ENCODE results near the gene TAF12. TPM values are rescaled to one million over a fixed set of nuclear protein-coding genes. Genes with fewer than 3 reads are reported as not detected.
"Not testable (repeated sequence)": the region's sequence is repeated elsewhere in the genome, so short reads cannot be mapped to it uniquely, and the experiment has no call there.

Gene TAF12
- total RNA-seq, 1 donor from 2014 or later = 28.2 TPM

DNA sequence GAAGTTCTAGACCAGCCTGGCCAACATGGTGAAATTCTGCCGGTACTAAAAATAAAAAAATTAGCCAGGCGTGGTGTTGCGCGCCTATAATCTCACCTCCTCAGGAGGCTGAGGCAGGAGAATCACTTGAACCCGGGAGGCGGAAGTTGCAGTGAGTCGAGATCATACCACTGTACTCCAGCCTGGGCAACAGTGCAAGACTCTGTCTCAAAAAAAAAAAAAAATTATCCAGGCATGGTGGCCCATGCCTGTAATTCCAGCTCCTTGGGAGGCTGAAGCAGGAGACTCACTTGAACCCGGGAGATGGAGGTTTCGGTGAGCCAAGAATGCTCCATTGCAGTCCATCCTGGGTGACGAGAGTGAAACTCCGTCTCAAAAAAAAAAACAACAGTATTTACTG, 69.3 kb downstream of the TAF12 start:
- TF ChIP-seq, protein P1, sequence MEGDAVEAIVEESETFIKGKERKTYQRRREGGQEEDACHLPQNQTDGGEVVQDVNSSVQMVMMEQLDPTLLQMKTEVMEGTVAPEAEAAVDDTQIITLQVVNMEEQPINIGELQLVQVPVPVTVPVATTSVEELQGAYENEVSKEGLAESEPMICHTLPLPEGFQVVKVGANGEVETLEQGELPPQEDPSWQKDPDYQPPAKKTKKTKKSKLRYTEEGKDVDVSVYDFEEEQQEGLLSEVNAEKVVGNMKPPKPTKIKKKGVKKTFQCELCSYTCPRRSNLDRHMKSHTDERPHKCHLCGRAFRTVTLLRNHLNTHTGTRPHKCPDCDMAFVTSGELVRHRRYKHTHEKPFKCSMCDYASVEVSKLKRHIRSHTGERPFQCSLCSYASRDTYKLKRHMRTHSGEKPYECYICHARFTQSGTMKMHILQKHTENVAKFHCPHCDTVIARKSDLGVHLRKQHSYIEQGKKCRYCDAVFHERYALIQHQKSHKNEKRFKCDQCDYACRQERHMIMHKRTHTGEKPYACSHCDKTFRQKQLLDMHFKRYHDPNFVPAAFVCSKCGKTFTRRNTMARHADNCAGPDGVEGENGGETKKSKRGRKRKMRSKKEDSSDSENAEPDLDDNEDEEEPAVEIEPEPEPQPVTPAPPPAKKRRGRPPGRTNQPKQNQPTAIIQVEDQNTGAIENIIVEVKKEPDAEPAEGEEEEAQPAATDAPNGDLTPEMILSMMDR (IDR thresholded peaks at IDR 0.05; ENCODE audit: borderline replicate concordance) = no peak
- Histone ChIP-seq H3K4me3 (no peak overlapping the region), H3K36me3 (peaks cover 86% of the 10 kb centered on the region)

DNA sequence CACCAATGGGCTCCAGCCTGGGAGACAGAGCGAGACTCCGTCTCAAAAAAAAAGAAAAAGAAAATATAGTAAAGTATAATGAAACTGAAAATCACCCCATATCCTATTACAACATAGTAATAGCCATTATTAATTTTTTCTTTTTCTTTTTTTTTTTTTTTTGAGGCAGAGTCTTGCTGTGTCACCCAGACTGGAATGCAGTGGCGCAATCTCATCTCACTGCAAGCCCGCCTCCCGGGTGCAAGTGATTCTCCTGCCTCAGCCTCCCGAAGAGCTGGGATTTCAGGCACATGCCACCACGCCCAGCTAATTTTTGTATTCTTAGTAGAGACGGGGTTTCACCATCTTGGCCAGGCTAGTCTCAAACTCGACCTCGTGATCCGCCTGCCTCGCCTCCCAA, 70.0 kb downstream of the TAF12 start:
- intact Hi-C loops (cut with micrococcal nuclease); H3K27ac ChIP-seq (replicated peaks); H3K9me3 ChIP-seq (replicated peaks); H3K4me3 ChIP-seq; DNase-seq; H3K4me1 ChIP-seq; H3K27me3 ChIP-seq (ENCODE audit: low read depth): not testable (repeated sequence)
- peaks cover 86% of the 10 kb centered on the region for H3K36me3 ChIP-seq

More for the DNA sequence above, 69.3 kb downstream of the TAF12 start:
- H3K4me1 ChIP-seq = peaks cover under 1% of the 10 kb centered on the region
- no peak overlapping the region for H3K27ac ChIP-seq (replicated peaks)
- intact Hi-C loops (cut with micrococcal nuclease) = no loop called here
- no peaks in the 10 kb centered on the region for H3K27me3 ChIP-seq (ENCODE audit: low read depth)
- DNase-seq = no peak
- no peaks in the 10 kb centered on the region for H3K9me3 ChIP-seq (replicated peaks)

DNA sequence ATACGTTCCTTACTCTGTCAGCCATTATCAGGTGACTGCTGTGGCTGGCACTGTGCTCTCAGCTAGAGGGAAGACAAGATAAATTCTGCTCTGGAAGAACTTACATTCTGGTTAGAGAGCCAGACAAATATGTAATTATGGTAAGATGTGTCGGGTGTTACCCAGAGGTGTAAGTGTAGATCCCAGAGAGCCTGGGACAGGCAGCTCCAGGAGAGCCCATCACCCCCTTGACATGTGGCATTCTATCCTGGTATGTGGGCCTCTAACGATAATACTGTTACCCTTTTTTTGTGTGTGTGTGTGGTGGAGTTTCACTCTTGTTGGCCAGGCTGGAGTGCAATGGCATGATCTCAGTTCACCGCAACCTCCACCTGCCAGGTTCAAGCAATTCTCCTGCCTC, 71.0 kb downstream of the TAF12 start:
- Histone ChIP-seq H3K36me3 (peaks cover 86% of the 10 kb centered on the region), H3K27ac (replicated peaks) (no peak overlapping the region), H3K4me1 (no peaks in the 10 kb centered on the region), H3K9me3 (replicated peaks) (no peaks in the 10 kb centered on the region), H3K27me3 (ENCODE audit: low read depth) (no peaks in the 10 kb centered on the region), H3K4me3 (no peak overlapping the region)
- intact Hi-C loops (cut with micrococcal nuclease) = no loop called here
- TF ChIP-seq, protein P1 (IDR thresholded peaks at IDR 0.05; ENCODE audit: borderline replicate concordance) = no peak
- DNase-seq = no peak

DNA sequence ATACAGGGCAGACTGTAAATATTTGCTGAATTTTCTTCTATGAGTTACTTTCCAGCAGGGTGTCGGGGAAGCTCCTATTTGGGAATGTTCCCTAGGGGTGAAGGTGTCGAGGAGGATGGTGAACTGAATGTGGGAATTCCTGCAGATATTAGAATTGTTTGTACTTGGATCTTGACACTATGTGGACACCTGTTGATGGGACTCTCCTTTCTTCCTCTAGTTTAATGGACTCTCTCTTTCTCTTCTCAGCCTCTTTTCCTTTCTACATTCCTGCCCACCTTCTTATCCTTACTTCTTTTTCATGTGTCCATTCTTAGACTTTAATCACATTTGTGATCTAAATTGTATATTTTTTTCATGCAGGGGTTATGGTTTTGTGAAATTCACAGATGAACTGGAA, 75.9 kb downstream of the TAF12 start:
- no peak overlapping the region for H3K4me3 ChIP-seq
- no peak for DNase-seq
- no peaks in the 10 kb centered on the region for H3K4me1 ChIP-seq
- no peaks in the 10 kb centered on the region for H3K9me3 ChIP-seq (replicated peaks)
- TF ChIP-seq, protein P1 (IDR thresholded peaks at IDR 0.05; ENCODE audit: borderline replicate concordance) = no peak
- H3K27me3 ChIP-seq (ENCODE audit: low read depth) = no peaks in the 10 kb centered on the region
- peaks cover 99% of the 10 kb centered on the region for H3K36me3 ChIP-seq
- intact Hi-C loops (cut with micrococcal nuclease) = no loop called here
- H3K27ac ChIP-seq (replicated peaks) = no peak overlapping the region

DNA sequence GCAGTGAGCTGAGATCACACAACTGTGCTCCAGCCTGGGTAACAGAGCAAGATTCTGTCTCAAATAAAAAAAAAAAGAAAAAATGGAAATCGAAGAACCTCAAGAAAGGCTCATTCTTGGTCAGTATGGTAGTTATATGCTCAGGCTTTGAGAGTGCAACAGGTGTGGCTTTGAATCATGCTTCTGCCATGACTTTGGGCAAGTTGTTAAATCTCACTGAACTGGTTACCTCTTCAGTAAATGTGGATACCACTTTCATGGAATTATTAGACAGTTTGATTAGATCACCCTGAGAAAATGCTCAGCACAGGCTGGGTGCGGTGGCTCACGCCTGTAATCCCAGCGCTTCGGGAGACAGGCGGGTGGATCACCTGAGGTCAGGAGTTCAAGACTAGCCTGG, 77.1 kb downstream of the TAF12 start:
- TF ChIP-seq, protein P1 (IDR thresholded peaks at IDR 0.05; ENCODE audit: borderline replicate concordance) = no peak
- DNase-seq = no peak
- Histone ChIP-seq H3K27ac (replicated peaks) (no peak overlapping the region), H3K4me1 (no peaks in the 10 kb centered on the region), H3K27me3 (ENCODE audit: low read depth) (no peaks in the 10 kb centered on the region), H3K9me3 (replicated peaks) (no peaks in the 10 kb centered on the region), H3K4me3 (no peak overlapping the region), H3K36me3 (peaks cover 99% of the 10 kb centered on the region)
- intact Hi-C loops (cut with micrococcal nuclease) = no loop called here

DNA sequence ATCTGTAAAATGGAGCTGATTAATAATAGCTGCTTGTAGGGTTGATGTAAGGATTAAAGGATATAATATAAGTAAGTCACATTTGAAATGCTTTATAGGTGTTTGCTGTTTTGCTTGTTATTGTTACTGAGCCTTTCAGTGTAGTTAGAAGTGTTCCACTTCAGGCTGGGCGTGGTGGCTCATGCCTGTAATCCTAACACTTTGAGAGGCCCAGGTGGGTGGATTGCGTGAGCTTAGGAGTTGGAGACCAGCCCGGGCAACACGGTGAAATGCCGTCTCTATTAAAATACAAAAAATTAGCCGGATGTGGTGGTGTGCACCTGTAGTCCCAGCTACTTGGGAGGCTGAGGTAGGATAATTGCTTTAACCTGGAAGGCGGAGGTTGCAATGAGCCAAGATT, 77.8 kb downstream of the TAF12 start:
- Histone ChIP-seq H3K27me3 (ENCODE audit: low read depth) (no peaks in the 10 kb centered on the region), H3K27ac (replicated peaks) (no peak overlapping the region), H3K4me3 (no peak overlapping the region), H3K4me1 (no peaks in the 10 kb centered on the region), H3K9me3 (replicated peaks) (no peaks in the 10 kb centered on the region), H3K36me3 (peaks cover 99% of the 10 kb centered on the region)
- intact Hi-C loops (cut with micrococcal nuclease) = no loop called here
- TF ChIP-seq, protein P1 (IDR thresholded peaks at IDR 0.05; ENCODE audit: borderline replicate concordance) = no peak
- no peak for DNase-seq

Measured in left ventricle myocardium inferior (tissue), 1 donor.